NOMO-1 (cell line): ENCODE data around the gene NEU2.
"Not testable (repeated sequence)": the region's sequence is repeated elsewhere in the genome, so short reads cannot be mapped to it uniquely, and the experiment has no call there.

ENCODE experiments used
- DNase-seq, 2 experiments: peaks; one replicate each; lab custom pipeline; 2025; ENCODE audit not compliant: unreplicated experiment in 2 of 2; lab: John Stamatoyannopoulos, UW

NEU2 gene

GRCh38 chr2:233009661-233010060, 22.8 kb upstream of the NEU2 start:
- DNase-seq = no peak

GRCh38 chr2:233010569-233011267, 21.8 kb upstream of the NEU2 start:
- DNase-seq = no peak

GRCh38 chr2:233011268-233011650, 21.2 kb upstream of the NEU2 start:
- DNase-seq = no peak

GRCh38 chr2:233011702-233012131, 20.8 kb upstream of the NEU2 start:
- DNase-seq = no peak

- DNase-seq = no peak
These were observed 20.0 kb upstream of the NEU2 start for GRCh38 chr2:233012301-233012971.

- DNase-seq = no peak
These were observed 19.4 kb upstream of the NEU2 start, which contains the start of gene NGEF for GRCh38 chr2:233013027-233013461. TSS of gene NGEF (minus strand) at chr2:233013256. CDS start at chr2:232974890, 38,366 bp downstream.

GRCh38 chr2:233013650-233014049, 18.8 kb upstream of the NEU2 start:
- DNase-seq = no peak

- no peak for DNase-seq
These were observed 17.3 kb upstream of the NEU2 start for GRCh38 chr2:233015019-233015645.

GRCh38 chr2:233017947-233018346, 14.5 kb upstream of the NEU2 start:
- no peak for DNase-seq

GRCh38 chr2:233019610-233020009, 12.9 kb upstream of the NEU2 start:
- not testable (repeated sequence) for DNase-seq

- DNase-seq = no peak
These were observed 12.0 kb upstream of the NEU2 start for GRCh38 chr2:233020454-233020853.

- DNase-seq = no peak
These were observed 10.7 kb upstream of the NEU2 start for GRCh38 chr2:233021771-233022170.

- DNase-seq = no peak
These were observed 9.9 kb upstream of the NEU2 start for GRCh38 chr2:233022561-233022960.

- no peak for DNase-seq
These were observed 9.3 kb upstream of the NEU2 start for GRCh38 chr2:233023007-233023760.

GRCh38 chr2:233023761-233024410, 8.6 kb upstream of the NEU2 start:
- DNase-seq = no peak

GRCh38 chr2:233025706-233026105, 6.8 kb upstream of the NEU2 start:
- DNase-seq = no peak

GRCh38 chr2:233026198-233026813, 6.2 kb upstream of the NEU2 start:
- no peak for DNase-seq

- DNase-seq = no peak
These were observed 3.2 kb upstream of the NEU2 start for GRCh38 chr2:233029321-233029720.

GRCh38 chr2:233031556-233032500, 644 bp upstream of the NEU2 start:
- no peak for DNase-seq
